ENCODE measurements around the gene CCDC9.

Gene CCDC9

GRCh38 chr19:47221080-47221841, 35.1 kb upstream of the CCDC9 start:
- no peak for TF ChIP-seq YY1 (IDR thresholded peaks at IDR 0.05; ENCODE audit: low read depth)
- no peak for TF ChIP-seq EGR1 (IDR thresholded peaks at IDR 0.05)
- TF ChIP-seq FOXM1 (IDR thresholded peaks at IDR 0.05; ENCODE audit: borderline replicate concordance, low read depth) = no peak
- TF ChIP-seq EP300 (IDR thresholded peaks at IDR 0.05; ENCODE audit: borderline replicate concordance) = no peak
- TF ChIP-seq TEAD4 (IDR thresholded peaks at IDR 0.05) = no peak
- no peak for TF ChIP-seq USF1 (IDR thresholded peaks at IDR 0.05)
- TF ChIP-seq MAX (IDR thresholded peaks at IDR 0.05) = no peak
- no peak for TF ChIP-seq CEBPB (IDR thresholded peaks at IDR 0.05)
- TF ChIP-seq CREB1 (IDR thresholded peaks at IDR 0.05; ENCODE audit: low read depth) = no peak
- TF ChIP-seq REST (IDR thresholded peaks at IDR 0.05; ENCODE audit: low read depth) = no peak
- TF ChIP-seq ZBTB7A (IDR thresholded peaks at IDR 0.05; ENCODE audit: low read depth) = no peak
- no peak for TF ChIP-seq TCF12 (IDR thresholded peaks at IDR 0.05; ENCODE audit: low read depth)

GRCh38 chr19:47221890-47222289, 34.4 kb upstream of the CCDC9 start:
- TF ChIP-seq TCF12 (IDR thresholded peaks at IDR 0.05; ENCODE audit: low read depth) = no peak

GRCh38 chr19:47225746-47226425, 30.4 kb upstream of the CCDC9 start:
- TF ChIP-seq EGR1 (IDR thresholded peaks at IDR 0.05) = no peak
- TF ChIP-seq YY1 (IDR thresholded peaks at IDR 0.05; ENCODE audit: low read depth) = 0 out of 2 replicates have a peak, but pooled peaks have one; percentile 21
- no peak for TF ChIP-seq CEBPB (IDR thresholded peaks at IDR 0.05)
- TF ChIP-seq TEAD4 (IDR thresholded peaks at IDR 0.05) = peak; percentile 9; the same call in 1 of the 2 replicates
- TF ChIP-seq TAF1 (IDR thresholded peaks at IDR 0.05; ENCODE audit: low read depth) = peak; percentile 61; the same call in 1 of the 2 replicates
- TF ChIP-seq NFIC (IDR thresholded peaks at IDR 0.05) = peak; percentile 33

DNA sequence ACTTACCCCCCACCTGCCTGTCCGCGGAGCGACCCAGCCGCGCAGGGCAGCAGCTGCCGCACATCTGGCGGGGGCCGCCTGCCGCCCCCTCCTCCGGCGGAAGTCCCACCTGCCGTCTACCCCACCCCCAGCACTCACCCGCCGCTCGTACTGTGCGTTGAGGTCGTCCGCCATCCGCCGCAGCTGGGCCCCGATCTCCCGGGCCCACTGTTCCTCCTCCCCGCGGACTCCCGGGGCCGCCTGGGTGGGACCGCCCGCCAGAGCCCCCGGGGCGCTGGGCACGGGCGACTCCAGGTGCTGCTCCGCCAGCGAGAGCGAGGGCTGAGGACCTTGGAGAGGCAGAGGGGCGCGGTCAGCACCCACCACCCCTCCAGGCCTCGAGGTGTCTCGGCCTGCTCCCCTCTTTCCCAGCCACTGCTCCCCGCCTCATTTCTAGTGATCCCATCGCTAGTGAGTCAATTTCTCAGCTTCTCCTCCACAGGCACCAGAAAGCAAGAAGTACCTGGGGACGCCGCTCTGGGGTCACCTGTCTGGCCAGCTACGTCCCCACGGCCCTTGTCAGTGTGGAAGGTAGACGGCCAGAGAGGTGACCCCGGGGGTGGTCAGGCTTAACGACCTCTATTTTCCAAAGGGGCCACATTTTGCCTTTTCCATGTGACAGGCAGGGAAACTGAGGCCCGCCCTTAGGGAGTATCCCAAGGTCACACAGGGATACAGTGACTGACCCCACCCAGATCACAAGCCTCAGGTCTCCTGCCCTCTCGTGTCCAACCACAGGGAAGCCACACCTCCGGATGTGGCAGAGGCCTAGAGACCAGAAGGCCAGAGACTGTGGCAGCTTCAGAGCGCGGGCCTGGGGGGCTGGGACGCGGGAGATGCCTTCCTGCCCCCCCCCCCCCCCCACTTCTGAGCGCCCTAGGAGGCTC, 29.6 kb upstream of the CCDC9 start:
- peak; percentile 39; the same call in 1 of the 2 replicates for TF ChIP-seq ZBTB7A (IDR thresholded peaks at IDR 0.05; ENCODE audit: low read depth)
- no peak for TF ChIP-seq TCF12 (IDR thresholded peaks at IDR 0.05; ENCODE audit: low read depth)

DNA sequence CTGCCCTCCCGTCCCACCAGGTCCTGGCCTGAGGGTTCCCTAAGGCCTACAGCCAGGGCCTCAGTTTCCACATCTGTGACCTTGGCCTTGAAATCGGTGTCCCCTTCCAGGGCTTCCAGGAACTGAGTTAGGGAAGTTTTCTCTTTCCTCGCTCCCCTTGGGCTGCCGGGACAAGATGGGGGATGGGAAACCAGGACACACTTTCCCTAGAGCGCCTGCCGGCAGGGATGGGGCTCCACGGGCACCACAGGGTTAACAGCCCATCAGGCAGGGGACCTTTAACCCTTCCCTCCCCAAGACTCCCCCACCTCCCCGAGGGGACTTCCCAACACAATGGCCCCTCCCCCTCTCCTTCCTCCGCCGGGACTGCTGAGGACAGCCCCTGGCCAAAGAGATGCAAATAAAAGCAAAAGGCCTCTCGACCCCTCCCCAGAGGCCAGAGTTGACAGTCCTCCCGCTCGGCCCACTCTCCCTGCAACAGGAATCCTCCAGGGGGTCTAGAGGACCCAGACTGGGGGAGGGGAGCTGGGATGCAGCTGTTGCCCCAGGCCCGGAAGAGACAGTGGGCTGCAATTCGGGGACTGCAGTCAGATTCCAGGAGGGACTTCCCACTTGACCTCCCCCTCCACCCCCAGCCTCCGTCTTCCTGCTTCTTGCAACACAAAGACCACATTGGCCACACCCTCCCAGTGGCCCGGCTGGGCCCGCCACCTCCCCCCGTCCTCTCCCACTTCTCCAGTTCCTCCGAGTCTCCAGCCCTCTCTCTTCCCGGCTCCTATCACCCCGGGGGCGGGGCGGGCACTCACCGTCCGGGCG, 28.8 kb upstream of the CCDC9 start:
- TF ChIP-seq EP300 (IDR thresholded peaks at IDR 0.05; ENCODE audit: borderline replicate concordance) (0 out of 2 replicates have a peak, but pooled peaks have one; percentile 9), TEAD4 (IDR thresholded peaks at IDR 0.05) (no peak), NFIC (IDR thresholded peaks at IDR 0.05) (no peak), ZBTB7A (IDR thresholded peaks at IDR 0.05; ENCODE audit: low read depth) (peak; percentile 77; the same call in 1 of the 2 replicates), TCF12 (IDR thresholded peaks at IDR 0.05; ENCODE audit: low read depth) (0 out of 2 replicates have a peak, but pooled peaks have one; percentile 26), FOXM1 (IDR thresholded peaks at IDR 0.05; ENCODE audit: borderline replicate concordance, low read depth) (no peak), YY1 (IDR thresholded peaks at IDR 0.05; ENCODE audit: low read depth) (no peak), REST (IDR thresholded peaks at IDR 0.05; ENCODE audit: low read depth) (no peak), MAX (IDR thresholded peaks at IDR 0.05) (peak; percentile 24; the same call in 1 of the 2 replicates), EGR1 (IDR thresholded peaks at IDR 0.05) (no peak), RAD21 (IDR thresholded peaks at IDR 0.05; ENCODE audit: low read depth) (no peak), USF1 (IDR thresholded peaks at IDR 0.05) (no peak), CREB1 (IDR thresholded peaks at IDR 0.05; ENCODE audit: low read depth) (no peak), TAF1 (IDR thresholded peaks at IDR 0.05; ENCODE audit: low read depth) (0 out of 2 replicates have a peak, but pooled peaks have one; percentile 36), CEBPB (IDR thresholded peaks at IDR 0.05) (peak; percentile 84)
